Spleen (tissue), 11 donors: ENCODE results near the gene ISOC2. TPM values are rescaled to one million over a fixed set of nuclear protein-coding genes. Genes with fewer than 3 reads are reported as not detected.

Experiments used
- DNase-seq: peaks from one replicate; pipeline ENCODE4 v3.0.0-alpha.2; 2020
- H3K27ac ChIP-seq, 8 donors: fragments of 200-600 bp; sonication (generic) in 7 of 8; 1 replicate in 4 of 8; 2 replicates in 4 of 8; pipeline versions ENCODE4 v1.5.0 to v1.8.0; 2016 to 2021; ENCODE audit warnings: inconsistent platforms in 4 of 8, mild to moderate bottlenecking in 4 of 8, moderate library complexity in 1 of 8
- H3K27me3 ChIP-seq, 7 donors: fragments of 200-600 bp; sonication (generic) in 6 of 7; replicated peaks in 1 of 7; 1 replicate in 4 of 7; 2 replicates in 3 of 7; pipeline versions ENCODE4 v1.5.0 to v1.8.0; 2016 to 2021; ENCODE audit warnings: inconsistent platforms in 3 of 7, mild to moderate bottlenecking in 1 of 7
- H3K36me3 ChIP-seq, 6 donors: fragments of 200-600 bp; sonication (generic) in 5 of 6; 1 replicate in 4 of 6; 2 replicates in 2 of 6; pipeline versions ENCODE4 v1.5.0 to v1.8.0; 2016 to 2021; ENCODE audit warnings: inconsistent platforms in 2 of 6
- H3K4me1 ChIP-seq, 6 donors: fragments of 200-600 bp; sonication (generic) in 5 of 6; 1 replicate in 3 of 6; 2 replicates in 3 of 6; pipeline versions ENCODE4 v1.5.0 to v1.8.0; 2016 to 2021; ENCODE audit warnings: inconsistent platforms in 3 of 6
- H3K4me3 ChIP-seq, 8 donors: fragments of 200-600 bp; sonication (generic) in 7 of 8; 1 replicate in 4 of 8; 2 replicates in 4 of 8; pipeline versions ENCODE4 v1.5.0 to v1.8.0; 2016 to 2021; ENCODE audit warnings: inconsistent platforms in 4 of 8, mild to moderate bottlenecking in 4 of 8, moderate library complexity in 2 of 8
- H3K9me3 ChIP-seq, 8 donors: fragments of 200-600 bp; sonication (generic) in 7 of 8; 1 replicate in 4 of 8; 2 replicates in 4 of 8; pipeline versions ENCODE4 v1.5.0 to v1.8.0; 2016 to 2021; ENCODE audit warnings: inconsistent platforms in 4 of 8
- POLR2A ChIP-seq, 3 donors: fragments of 450-650 bp; IDR thresholded peaks; one replicate each; pipeline ENCODE4 v1.5.1; 2017; ENCODE audit warnings: antibody characterized with exemption in 3 of 3, mild to moderate bottlenecking in 1 of 3
- POLR2AphosphoS5 ChIP-seq, 3 donors: sonication (generic); formaldehyde crosslinking; IDR thresholded peaks; one replicate each; pipeline ENCODE4 v1.5.1; 2017; ENCODE audit warnings: antibody characterized with exemption in 3 of 3
- WGBS, 5 donors: extraction: QIAGEN DNeasy Blood & Tissue Kit in 3 of 5; methylation state at CpG; one replicate each; pipeline versions ENCODE4 v1.1.5 to v1.1.7; 2013 to 2018; 5-methylcytosine and 5-hydroxymethylcytosine counted together
- intact Hi-C: fragments of 100-400 bp; cut with DNase I; formaldehyde crosslinking; loops from one replicate; pipeline ENCODE4 v1.15.0; 2023; ENCODE audit warnings: low total_unique reads
- polyA plus RNA-seq, 3 donors: library from polyadenylated mRNA; stranded (reverse); fragments of 200-250 nt; gene quantifications; one replicate each; pipeline ENCODE4 v1.2.1, GENCODE V29; 2013
- total RNA-seq, 7 donors: library from RNA; depleted of rRNA in 3 of 7; stranded (reverse); fragments of >200 nt in 3 of 7; fragmentation: NEBNext Ultra II Directional in 4 of 7; extraction: Animal tissue kit (Norgen Biotek cat#: 25700) in 4 of 7; gene quantifications; one replicate each; pipeline versions ENCODE4 v1.1.0 to v1.2.1, GENCODE V29; 2016 to 2021
- TF ChIP-seq, protein P1 (sequence below), 11 experiments: fragments of 200-600 bp in 7 of 11; fragments of 450-650 bp in 4 of 11; sonication (generic) in 4 of 11; IDR thresholded peaks in 8 of 11; conservative IDR thresholded peaks in 3 of 11; 1 replicate in 7 of 11; 2 replicates in 4 of 11; pipeline versions ENCODE4 v1.4.0 to v1.8.0; 2016 to 2021; ENCODE audit warnings: antibody characterized with exemption in 11 of 11, inconsistent platforms in 4 of 11, mild to moderate bottlenecking in 1 of 11
- donor health status: healthy with polysubstance abuse.
- donor health status: DM: no; HTN: no; CAD: no; lungs with moderate emphysema.
- donor health status: DM: no; HTN: no; CAD: no.
- donor health status: Bipolar disorder and iron deficiency.
- donor health status: healthy.
- donor health status: DM: no; HTN: no; CAD: no.
- donor health status: DM: yes; HTN: yes; CAD: no.

ISOC2 gene
- total and polyA plus RNA-seq, 10 donors = 38.6 to 98.7 (median 55.3) TPM

DNA sequence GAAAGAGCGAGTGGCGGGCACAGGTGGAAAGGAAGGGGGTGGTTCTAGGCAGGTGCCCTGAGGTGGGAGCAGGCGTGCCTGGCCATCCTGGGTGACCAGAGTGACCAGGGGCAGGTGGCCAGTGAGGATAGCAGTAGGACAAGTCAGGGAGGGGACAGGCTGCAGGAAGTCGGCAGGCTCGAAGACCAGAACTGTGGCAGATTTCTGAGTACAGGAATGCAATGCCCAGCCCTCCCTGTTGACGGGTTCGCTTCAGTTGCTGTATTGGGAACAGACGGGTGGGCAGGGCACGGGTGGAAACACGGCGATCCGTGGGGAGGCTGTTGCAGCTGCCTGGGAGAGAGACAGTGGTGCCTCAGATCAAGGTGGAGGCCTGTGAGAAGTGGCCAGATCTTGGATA is 16.9 kb upstream of the ISOC2 start:
- intact Hi-C loops = no loop called here
- no peak for DNase-seq
- Histone ChIP-seq H3K27ac (no peak overlapping the region), H3K36me3 (peaks cover 0 to 31% (median 23%) of the 10 kb centered on the region in 6 donors), H3K9me3 (no peaks in the 10 kb centered on the region), H3K4me3 (peak overlapping the region in 1 of 8 donors; percentile 85), H3K27me3 (no peaks in the 10 kb centered on the region), H3K4me1 (peaks cover 3 to 52% (median 28%) of the 10 kb centered on the region in 6 donors)
- 88 to 93% (median 90%) methylated on average over 12 of the region's 12 CpGs for WGBS, 5 donors
- TF ChIP-seq POLR2AphosphoS5 (IDR thresholded peaks at IDR 0.05) (no peak), POLR2A (IDR thresholded peaks at IDR 0.05) (no peak)
- TF ChIP-seq, protein P1, sequence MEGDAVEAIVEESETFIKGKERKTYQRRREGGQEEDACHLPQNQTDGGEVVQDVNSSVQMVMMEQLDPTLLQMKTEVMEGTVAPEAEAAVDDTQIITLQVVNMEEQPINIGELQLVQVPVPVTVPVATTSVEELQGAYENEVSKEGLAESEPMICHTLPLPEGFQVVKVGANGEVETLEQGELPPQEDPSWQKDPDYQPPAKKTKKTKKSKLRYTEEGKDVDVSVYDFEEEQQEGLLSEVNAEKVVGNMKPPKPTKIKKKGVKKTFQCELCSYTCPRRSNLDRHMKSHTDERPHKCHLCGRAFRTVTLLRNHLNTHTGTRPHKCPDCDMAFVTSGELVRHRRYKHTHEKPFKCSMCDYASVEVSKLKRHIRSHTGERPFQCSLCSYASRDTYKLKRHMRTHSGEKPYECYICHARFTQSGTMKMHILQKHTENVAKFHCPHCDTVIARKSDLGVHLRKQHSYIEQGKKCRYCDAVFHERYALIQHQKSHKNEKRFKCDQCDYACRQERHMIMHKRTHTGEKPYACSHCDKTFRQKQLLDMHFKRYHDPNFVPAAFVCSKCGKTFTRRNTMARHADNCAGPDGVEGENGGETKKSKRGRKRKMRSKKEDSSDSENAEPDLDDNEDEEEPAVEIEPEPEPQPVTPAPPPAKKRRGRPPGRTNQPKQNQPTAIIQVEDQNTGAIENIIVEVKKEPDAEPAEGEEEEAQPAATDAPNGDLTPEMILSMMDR (IDR thresholded peaks at IDR 0.05 in 8 of 11, conservative IDR thresholded peaks at IDR 0.05 in 3 of 11) = no peak

DNA sequence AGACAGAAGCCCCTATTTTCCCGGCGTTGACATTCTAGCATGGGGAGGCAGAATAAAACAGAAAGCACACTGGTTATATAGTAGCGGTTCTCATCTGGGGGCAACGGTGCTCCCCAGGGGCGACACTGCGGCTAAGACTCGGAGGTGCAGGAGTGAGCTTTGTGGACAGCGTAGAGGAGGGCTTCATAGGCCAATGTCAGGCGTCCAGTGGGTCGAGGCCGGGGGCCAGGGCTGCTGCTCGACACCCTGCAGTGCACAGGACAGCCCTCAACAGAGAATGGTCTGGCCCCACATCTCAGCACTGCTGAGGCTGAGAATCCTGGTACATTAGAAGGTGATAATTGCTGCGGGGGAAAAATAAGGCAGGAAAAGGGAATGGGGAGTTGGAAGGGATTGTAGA is 16.5 kb upstream of the ISOC2 start:
- H3K27ac ChIP-seq = peak overlapping the region in 1 of 8 donors; percentile 97
- H3K27me3 ChIP-seq = no peaks in the 10 kb centered on the region
- H3K4me1 ChIP-seq = peaks cover 3 to 51% (median 26%) of the 10 kb centered on the region in 6 donors
- WGBS, 5 donors = 90 to 97% (median 91%) methylated on average over 13 of the region's 13 CpGs
- H3K36me3 ChIP-seq = peaks cover 0 to 27% (median 19%) of the 10 kb centered on the region in 6 donors
- TF ChIP-seq POLR2A (IDR thresholded peaks at IDR 0.05) = no peak
- TF ChIP-seq, protein P1 (IDR thresholded peaks at IDR 0.05 in 8 of 11, conservative IDR thresholded peaks at IDR 0.05 in 3 of 11) = no peak
- no peak for TF ChIP-seq POLR2AphosphoS5 (IDR thresholded peaks at IDR 0.05)
- H3K4me3 ChIP-seq = peak overlapping the region in 4 of 8 donors; percentile 58 to 85 (median 61)
- H3K9me3 ChIP-seq = no peaks in the 10 kb centered on the region
- no peak for DNase-seq
- intact Hi-C loops = no loop called here

DNA sequence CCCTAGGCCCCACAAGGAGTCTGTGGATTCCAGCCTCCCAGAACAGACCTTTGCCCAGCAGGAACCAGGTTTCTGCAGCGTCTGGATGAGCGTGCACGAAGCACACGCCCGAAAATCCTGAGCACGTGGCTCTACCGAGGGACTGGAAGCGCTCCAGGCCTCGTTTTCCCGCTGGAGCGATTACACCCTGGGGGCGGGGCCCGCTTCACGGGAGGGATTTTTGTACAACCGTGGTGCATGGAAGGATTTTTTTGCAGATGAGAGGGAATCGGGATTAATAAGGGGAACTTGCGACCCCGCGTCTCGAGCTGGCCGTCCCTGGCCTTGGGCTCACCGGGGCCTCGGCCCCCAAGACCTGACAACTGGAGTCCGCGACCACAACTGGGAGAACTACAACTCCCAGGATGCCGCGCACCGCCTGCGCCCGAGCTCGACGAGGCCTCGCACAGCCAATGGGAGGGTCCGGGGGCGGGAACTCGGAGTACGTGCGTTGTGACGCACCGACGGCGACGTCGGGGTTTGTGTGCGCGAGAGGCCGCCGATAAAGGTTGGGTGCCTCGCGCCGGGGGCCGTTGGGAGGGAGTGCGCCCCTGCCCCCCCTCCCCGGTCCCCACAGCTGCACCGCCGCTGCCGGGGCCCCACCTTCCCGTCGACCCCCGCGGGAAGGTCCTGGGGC is 14.8 kb upstream of the ISOC2 start, which contains the start of gene ZNF628:
TSS of gene ZNF628 (plus strand) at position 518 of the 676 bp plus-strand sequence. CDS start 3,294 bp downstream, outside the sequence.
- no peaks in the 10 kb centered on the region for H3K27me3 ChIP-seq
- TF ChIP-seq, protein P1 (IDR thresholded peaks at IDR 0.05 in 8 of 11, conservative IDR thresholded peaks at IDR 0.05 in 3 of 11) = peak in 1 of 11 experiments; percentile 25
- TF ChIP-seq POLR2A (IDR thresholded peaks at IDR 0.05) (peak; percentile 33 to 77 (median 34)), POLR2AphosphoS5 (IDR thresholded peaks at IDR 0.05) (peak; percentile 97 to 99 (median 98))
- WGBS, 5 donors = 1 to 4% (median 1%) methylated on average over 23 to 61 of the region's 61 CpGs
- intact Hi-C loops = no loop called here
- H3K27ac ChIP-seq = peak within 1 kb of the TSS; percentile 76 to 99 (median 97)
- peaks cover 3 to 50% (median 25%) of the 10 kb centered on the region in 6 donors for H3K4me1 ChIP-seq
- H3K9me3 ChIP-seq = no peaks in the 10 kb centered on the region
- H3K36me3 ChIP-seq = peaks cover 0 to 10% (median 4%) of the 10 kb centered on the region in 6 donors
- DNase-seq = peak; percentile 99
- H3K4me3 ChIP-seq = peak within 1 kb of the TSS; percentile 50 to 85 (median 59)
